GM19395 (cell line): Measurements from ENCODE around the gene NTM.

ENCODE experiments used
- ATAC-seq: cut with Tn5 transposase; IDR thresholded peaks from one replicate; pipeline ENCODE4 v1.9.1; 2021; ENCODE audit warnings: mild to moderate bottlenecking, moderate library complexity; ENCODE audit not compliant: unreplicated experiment

Gene NTM

GRCh38 chr11:131841028-131841427 is 470.6 kb downstream of the NTM start:
- no peak for ATAC-seq

DNA sequence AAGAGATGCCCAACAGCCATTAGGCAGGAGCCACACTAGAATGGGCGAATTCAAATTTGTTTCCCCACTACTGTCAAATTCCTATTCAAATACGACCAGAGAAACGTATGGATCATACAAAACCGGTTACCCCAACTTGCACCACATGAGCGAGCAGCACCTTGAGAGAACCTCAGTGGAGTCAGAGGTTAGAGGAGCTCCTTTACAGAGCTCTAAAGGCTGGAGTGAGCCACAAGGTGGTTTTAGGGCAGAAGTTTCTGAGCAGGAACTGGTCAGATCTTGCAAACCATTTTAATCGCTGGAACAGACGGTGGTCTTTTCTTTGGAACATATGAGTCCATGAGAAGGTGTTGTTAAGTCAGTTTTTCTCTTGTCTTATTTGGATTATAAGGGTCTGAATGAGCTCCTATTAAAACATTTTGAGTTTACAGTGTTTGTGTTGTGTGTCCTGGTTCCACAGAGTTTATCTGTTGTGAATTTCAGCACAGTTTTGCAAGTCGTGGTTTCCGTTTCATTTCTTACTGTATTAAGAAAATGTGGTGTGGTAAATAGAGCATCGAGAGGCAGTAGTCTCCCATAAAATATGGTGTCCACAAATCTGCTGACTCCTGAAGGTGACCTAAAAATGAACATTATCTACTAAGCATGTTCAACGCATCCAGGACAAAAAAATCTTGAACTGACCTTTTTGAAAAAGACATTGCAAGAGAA is 471.7 kb downstream of the NTM start:
- no peak for ATAC-seq

- ATAC-seq: no peak
Measured at GRCh38 chr11:131845255-131845654, 474.8 kb downstream of the NTM start.

DNA sequence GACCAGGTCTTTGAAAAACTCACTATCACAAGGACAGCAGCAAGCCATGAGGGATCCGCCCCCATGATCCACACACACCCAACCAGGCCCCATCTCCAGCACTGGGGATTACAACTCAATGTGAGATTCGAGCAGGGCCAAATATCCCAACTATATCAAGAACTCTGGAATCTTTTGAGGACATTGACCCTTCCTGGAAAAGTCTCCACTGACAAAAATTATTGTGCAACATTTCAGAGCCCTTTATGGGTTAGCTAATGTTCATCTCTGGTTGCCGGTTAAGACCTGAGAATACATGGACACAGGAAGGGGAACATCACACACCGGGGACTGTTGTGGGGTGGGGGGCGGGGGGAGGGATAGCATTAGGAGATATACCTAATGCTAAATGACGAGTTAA is 479.1 kb downstream of the NTM start:
- ATAC-seq: no peak

GRCh38 chr11:131850507-131850906 is 480.1 kb downstream of the NTM start:
- no peak for ATAC-seq

- ATAC-seq: no peak
Measured at GRCh38 chr11:131851964-131852755, 481.7 kb downstream of the NTM start.

DNA sequence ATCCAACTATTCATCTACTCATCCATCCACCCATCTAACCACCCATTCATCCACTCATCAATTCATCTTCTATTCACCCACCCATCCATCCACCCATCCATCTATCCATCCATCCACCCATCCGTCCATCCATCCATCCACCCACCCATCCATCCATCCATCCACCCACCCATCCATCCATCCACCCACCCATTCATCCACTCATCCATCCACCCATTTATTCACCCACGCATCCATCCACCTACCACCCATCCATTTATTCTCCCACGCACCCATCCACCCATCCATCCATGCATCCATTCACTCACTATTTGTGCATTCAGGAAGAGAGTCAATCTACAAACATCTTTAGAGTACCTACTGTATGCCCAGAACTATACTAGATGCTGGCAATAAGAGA is 482.3 kb downstream of the NTM start:
- no peak for ATAC-seq

GRCh38 chr11:131854391-131854790 is 484.0 kb downstream of the NTM start:
- ATAC-seq: no peak

- no peak for ATAC-seq
Measured at GRCh38 chr11:131855320-131855719, 484.9 kb downstream of the NTM start.

DNA sequence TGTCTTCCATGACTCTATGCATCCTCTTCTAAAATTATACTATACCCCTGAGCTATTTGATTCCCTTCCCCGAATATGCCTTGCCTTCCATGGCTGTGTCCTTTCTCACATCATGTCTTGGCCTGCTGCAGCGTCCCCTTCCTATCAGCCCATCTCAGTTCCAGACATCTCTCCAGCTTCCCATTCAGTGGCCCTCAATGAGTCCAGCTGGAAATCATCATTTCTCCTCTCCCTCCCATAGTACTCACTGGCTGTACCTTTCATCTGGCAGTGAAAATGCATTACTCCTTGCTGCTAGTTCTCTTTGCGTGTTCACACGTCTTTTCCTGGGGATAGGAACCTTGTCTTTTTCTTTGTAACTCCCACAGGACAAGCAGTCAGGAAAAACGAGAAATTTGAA is 486.8 kb downstream of the NTM start:
- ATAC-seq: no peak

DNA sequence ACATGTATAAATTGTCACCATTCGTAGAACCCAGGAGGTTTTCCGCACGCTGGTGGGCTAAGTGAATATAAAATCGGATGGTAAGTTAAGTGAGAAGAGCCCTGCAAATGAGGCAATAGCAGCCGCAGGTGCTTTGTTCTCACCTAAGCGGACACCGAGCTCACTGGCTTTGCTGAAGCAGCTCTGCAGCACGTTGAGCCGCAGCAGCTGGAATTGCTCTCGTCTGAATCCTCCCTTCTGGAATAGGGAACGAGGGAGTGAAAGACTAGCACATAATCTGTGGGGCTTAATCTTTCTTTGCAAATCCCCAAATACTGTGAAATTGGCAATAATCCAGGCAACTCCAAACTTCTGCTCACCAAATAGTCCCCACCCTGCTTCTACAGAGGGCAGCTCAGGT is 488.1 kb downstream of the NTM start:
- ATAC-seq: no peak

DNA sequence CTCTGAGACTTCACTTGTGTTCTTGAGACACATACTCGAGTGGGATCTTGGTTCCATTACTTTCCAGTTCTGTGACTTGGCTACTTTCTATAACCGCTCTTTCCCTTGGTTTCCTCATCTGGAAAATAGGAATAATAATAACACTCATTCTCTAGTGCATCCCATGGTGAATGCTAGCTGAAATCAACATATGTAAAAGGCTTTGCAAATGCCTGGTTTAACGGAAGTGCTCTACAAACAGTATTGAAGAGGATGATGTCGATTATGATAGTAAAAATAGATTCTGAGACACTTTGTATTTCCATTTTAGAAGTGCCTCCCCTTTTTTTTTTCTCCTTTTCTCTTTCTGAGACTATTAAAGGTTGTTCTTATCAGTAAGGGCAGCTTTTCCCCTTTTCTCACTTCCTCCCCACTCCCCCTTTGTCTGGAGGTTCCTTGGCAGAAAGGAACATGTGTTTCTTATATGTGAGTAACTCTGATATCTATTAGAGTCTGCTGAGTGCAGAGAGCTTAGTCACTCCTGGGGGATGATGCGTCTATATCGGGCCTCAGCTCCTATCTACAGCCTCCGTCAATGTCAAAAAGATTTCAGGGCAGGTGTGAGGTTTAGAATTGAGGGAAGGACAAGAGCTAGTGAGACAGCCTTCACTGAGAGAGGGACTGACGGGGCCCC is 489.3 kb downstream of the NTM start:
- ATAC-seq: no peak

- no peak for ATAC-seq
Measured at GRCh38 chr11:131864228-131864627, 493.8 kb downstream of the NTM start.

DNA sequence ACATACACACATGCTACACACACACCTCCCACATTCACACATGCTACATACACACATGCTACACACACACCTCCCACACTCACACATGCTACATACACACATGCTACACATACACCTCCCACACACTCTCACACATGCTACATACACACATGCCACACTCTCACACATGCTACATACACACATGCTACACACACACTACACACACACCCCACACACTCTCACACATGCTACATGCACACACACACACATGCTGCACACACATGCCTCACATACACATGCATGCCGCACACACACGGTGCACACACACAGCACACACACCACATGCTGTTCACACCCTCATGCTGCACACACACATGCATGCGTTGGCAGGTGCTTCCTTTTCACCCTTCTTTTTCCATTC is 495.4 kb downstream of the NTM start:
- no peak for ATAC-seq

- ATAC-seq: no peak
Measured at GRCh38 chr11:131866535-131867400, 496.4 kb downstream of the NTM start.

- peak; percentile 85 for ATAC-seq
Measured at GRCh38 chr11:131867457-131868257, 497.2 kb downstream of the NTM start.

GRCh38 chr11:131868629-131869507 is 498.5 kb downstream of the NTM start:
- no peak for ATAC-seq

GRCh38 chr11:131870305-131870704 is 499.9 kb downstream of the NTM start:
- no peak for ATAC-seq

DNA sequence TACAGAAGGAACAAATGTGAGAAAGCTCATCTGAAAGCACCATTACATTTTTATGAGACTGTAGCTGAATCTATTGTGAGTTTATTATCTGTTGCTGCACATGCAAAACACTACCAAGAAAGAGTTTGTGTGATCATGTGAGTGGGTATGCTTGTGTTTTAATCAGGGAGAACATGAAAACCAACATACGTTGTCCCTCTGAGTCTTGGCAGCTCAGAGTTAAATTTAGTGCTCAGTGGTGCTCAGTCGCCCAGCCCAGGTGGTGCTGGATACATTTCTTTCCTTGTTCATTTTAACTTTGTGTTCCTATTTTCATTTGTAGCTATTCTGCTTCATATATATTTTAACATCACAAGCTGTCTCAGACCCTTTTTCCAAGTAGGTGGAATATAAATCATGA is 500.6 kb downstream of the NTM start:
- no peak for ATAC-seq
